ENCODE results near the gene SPON1.
"Not testable (repeated sequence)": the region's sequence is repeated elsewhere in the genome, so short reads cannot be mapped to it uniquely, and the experiment has no call there.

SPON1 gene

GRCh38 chr11:13929395-13929891, 33.1 kb upstream of the SPON1 start:
- no peak for DNase-seq (ENCODE audit: low spot score)
- in situ Hi-C loops (cut with MboI; ENCODE audit: low sequenced_read_pairs, unreplicated experiment) = no loop called here
- no peak for TF ChIP-seq CTCF (IDR thresholded peaks at IDR 0.05; ENCODE audit: borderline replicate concordance, control extremely low read depth, extremely low read depth, insufficient read depth, missing control alignments)

GRCh38 chr11:13931356-13931755, 31.2 kb upstream of the SPON1 start:
- TF ChIP-seq CTCF (IDR thresholded peaks at IDR 0.05; ENCODE audit: borderline replicate concordance, control extremely low read depth, extremely low read depth, insufficient read depth, missing control alignments) = no peak
- DNase-seq (ENCODE audit: low spot score) = no peak
- in situ Hi-C loops (cut with MboI; ENCODE audit: low sequenced_read_pairs, unreplicated experiment) = no loop called here

GRCh38 chr11:13937154-13937553, 25.4 kb upstream of the SPON1 start:
- DNase-seq (ENCODE audit: low spot score); in situ Hi-C loops (cut with MboI; ENCODE audit: low sequenced_read_pairs, unreplicated experiment): not testable (repeated sequence)

- DNase-seq (ENCODE audit: low spot score); in situ Hi-C loops (cut with MboI; ENCODE audit: low sequenced_read_pairs, unreplicated experiment): not testable (repeated sequence)
These were observed 23.7 kb upstream of the SPON1 start for GRCh38 chr11:13938829-13939228.

GRCh38 chr11:13939961-13940906, 22.3 kb upstream of the SPON1 start:
- DNase-seq (ENCODE audit: low spot score) = no peak
- in situ Hi-C loops (cut with MboI; ENCODE audit: low sequenced_read_pairs, unreplicated experiment) = no loop called here
- no peak for TF ChIP-seq CTCF (IDR thresholded peaks at IDR 0.05; ENCODE audit: borderline replicate concordance, control extremely low read depth, extremely low read depth, insufficient read depth, missing control alignments)

GRCh38 chr11:13940907-13941256, 21.6 kb upstream of the SPON1 start:
- in situ Hi-C loops (cut with MboI; ENCODE audit: low sequenced_read_pairs, unreplicated experiment) = no loop called here
- no peak for TF ChIP-seq CTCF (IDR thresholded peaks at IDR 0.05; ENCODE audit: borderline replicate concordance, control extremely low read depth, extremely low read depth, insufficient read depth, missing control alignments)
- DNase-seq (ENCODE audit: low spot score) = no peak

- in situ Hi-C loops (cut with MboI; ENCODE audit: low sequenced_read_pairs, unreplicated experiment) = no loop called here
- no peak for TF ChIP-seq CTCF (IDR thresholded peaks at IDR 0.05; ENCODE audit: borderline replicate concordance, control extremely low read depth, extremely low read depth, insufficient read depth, missing control alignments)
- no peak for DNase-seq (ENCODE audit: low spot score)
These were observed 20.7 kb upstream of the SPON1 start for GRCh38 chr11:13941775-13942174.

Data from GM13976 (cell line).